Breast epithelium (tissue), 4 donors: ENCODE results near the gene CNNM4. TPM values are rescaled to one million over a fixed set of nuclear protein-coding genes. Genes with fewer than 3 reads are reported as not detected.
A peak's percentile ranks its signal among the peaks of the same experiment; 100 is the strongest.

Source experiments
- DNase-seq, 2 donors: peaks; one replicate each; pipeline ENCODE4 v3.0.0-alpha.2; 2019; ENCODE audit warnings: low spot score in 2 of 2
- H3K27ac ChIP-seq, 2 donors: fragments of 200-600 bp; sonication (generic) in 1 of 2; one replicate each; pipeline ENCODE4 v1.5.1; 2016 to 2019; ENCODE audit warnings: mild to moderate bottlenecking in 1 of 2
- H3K27me3 ChIP-seq, 2 donors: fragments of 200-600 bp; sonication (generic) in 1 of 2; one replicate each; pipeline versions ENCODE4 v1.5.1 to v1.6.0; 2017 to 2019; ENCODE audit warnings: control low read depth in 1 of 2, mild to moderate bottlenecking in 1 of 2
- H3K36me3 ChIP-seq: fragments of 200-600 bp; one replicate; pipeline ENCODE4 v1.5.1; 2019
- H3K4me1 ChIP-seq, 2 donors: fragments of 200-600 bp; sonication (generic); one replicate each; pipeline ENCODE4 v1.5.1; 2016 to 2019; ENCODE audit warnings: control low read depth in 1 of 2
- H3K4me3 ChIP-seq, 3 donors: fragments of 200-600 bp; sonication (generic); 1 replicate in 2 of 3; 2 replicates in 1 of 3; pipeline ENCODE4 v1.5.1; 2016 to 2019; ENCODE audit warnings: mild to moderate bottlenecking in 3 of 3, moderate library complexity in 2 of 3
- H3K9me3 ChIP-seq, 2 donors: fragments of 200-600 bp; sonication (generic) in 1 of 2; one replicate each; pipeline ENCODE4 v1.5.1; 2016 to 2019; ENCODE audit warnings: control low read depth in 1 of 2
- CTCF ChIP-seq, 3 donors: fragments of 450-650 bp; IDR thresholded peaks; one replicate each; pipeline ENCODE4 v1.5.1; 2016 to 2017; ENCODE audit warnings: antibody characterized with exemption in 3 of 3, mild to moderate bottlenecking in 3 of 3, moderate library complexity in 3 of 3
- POLR2A ChIP-seq: fragments of 450-650 bp; IDR thresholded peaks from one replicate; pipeline ENCODE4 v1.6.1; 2016; ENCODE audit warnings: antibody characterized with exemption, mild to moderate bottlenecking, moderate library complexity
- POLR2AphosphoS5 ChIP-seq, 3 donors: sonication (generic); formaldehyde crosslinking; IDR thresholded peaks; one replicate each; pipeline ENCODE4 v1.6.1; 2017; ENCODE audit warnings: antibody characterized with exemption in 3 of 3
- intact Hi-C: fragments of 100-400 bp; cut with DNase I; formaldehyde crosslinking; loops from one replicate; pipeline ENCODE4 v1.15.1; 2023; ENCODE audit warnings: low total_unique reads
- total RNA-seq, 3 donors: library from RNA; depleted of rRNA; stranded (reverse); fragments of >200 nt; gene quantifications; one replicate each; pipeline ENCODE4 v1.1.0, GENCODE V29; 2016

Gene CNNM4
- 10 to 100 TPM in 1 of 3 donors, 1 to 10 TPM in 2; 2.7 to 12.1 (median 9.5) TPM for total RNA-seq

- peak; percentile 96 for DNase-seq
- Histone ChIP-seq H3K27me3 (no peaks in the 10 kb centered on the region), H3K36me3 (no peaks in the 10 kb centered on the region), H3K27ac (peak within 1 kb of the TSS; percentile 83 to 92), H3K4me3 (peak within 1 kb of the TSS; percentile 61 to 93 (median 72)), H3K9me3 (no peaks in the 10 kb centered on the region), H3K4me1 (peaks cover 6 to 15% of the 10 kb centered on the region in 2 donors)
- TF ChIP-seq POLR2AphosphoS5 (IDR thresholded peaks at IDR 0.05), result peak; percentile 28 to 46 (median 44)
- TF ChIP-seq POLR2A, result no peak
- TF ChIP-seq CTCF (IDR thresholded peaks at IDR 0.05), result peak in 2 of 3 donors; percentile 7 to 43
- intact Hi-C loops, result no loop called here
Measured at GRCh38 chr2:96760036-96760985, at the start of gene CNNM4. Gene CNNM4, plus strand, starts transcription at chr2:96760902. Its CDS starts 98 bp downstream, at chr2:96761000.

GRCh38 chr2:96710985-96711384, 49.7 kb upstream of the CNNM4 start:
- H3K27ac ChIP-seq, result no peak overlapping the region
- TF ChIP-seq CTCF (IDR thresholded peaks at IDR 0.05), result no peak
- TF ChIP-seq POLR2AphosphoS5 (IDR thresholded peaks at IDR 0.05), result no peak
- no peak for TF ChIP-seq POLR2A
- DNase-seq, result no peak
- H3K4me3 ChIP-seq, result no peak overlapping the region
- no peaks in the 10 kb centered on the region for H3K9me3 ChIP-seq
- H3K36me3 ChIP-seq, result peaks cover 6% of the 10 kb centered on the region
- intact Hi-C loops, result loop anchor here (2.0 kb wide), 1 partner anchor 28 kb away; no protein-coding TSS in a partner anchor
- H3K4me1 ChIP-seq, result no peaks in the 10 kb centered on the region
- no peaks in the 10 kb centered on the region for H3K27me3 ChIP-seq

- H3K4me3 ChIP-seq, result no peak overlapping the region
- no peaks in the 10 kb centered on the region for H3K4me1 ChIP-seq
- H3K27ac ChIP-seq, result no peak overlapping the region
- DNase-seq, result no peak
- no peaks in the 10 kb centered on the region for H3K9me3 ChIP-seq
- intact Hi-C loops, result no loop called here
- H3K36me3 ChIP-seq, result peaks cover 6% of the 10 kb centered on the region
- H3K27me3 ChIP-seq, result no peaks in the 10 kb centered on the region
- TF ChIP-seq POLR2A, result no peak
- no peak for TF ChIP-seq POLR2AphosphoS5 (IDR thresholded peaks at IDR 0.05)
- TF ChIP-seq CTCF (IDR thresholded peaks at IDR 0.05), result no peak
Measured at GRCh38 chr2:96715658-96716057, 45.0 kb upstream of the CNNM4 start.

- no peaks in the 10 kb centered on the region for H3K4me1 ChIP-seq
- TF ChIP-seq POLR2AphosphoS5 (IDR thresholded peaks at IDR 0.05) (no peak), POLR2A (no peak), CTCF (IDR thresholded peaks at IDR 0.05) (no peak)
- H3K9me3 ChIP-seq, result no peaks in the 10 kb centered on the region
- H3K4me3 ChIP-seq, result no peak overlapping the region
- no peaks in the 10 kb centered on the region for H3K27me3 ChIP-seq
- DNase-seq, result no peak
- intact Hi-C loops, result no loop called here
- peaks cover 4% of the 10 kb centered on the region for H3K36me3 ChIP-seq
- H3K27ac ChIP-seq, result no peak overlapping the region
Measured at GRCh38 chr2:96716388-96716787, 44.3 kb upstream of the CNNM4 start.

GRCh38 chr2:96726131-96726530, 34.6 kb upstream of the CNNM4 start:
- Histone ChIP-seq H3K36me3 (no peaks in the 10 kb centered on the region), H3K4me3 (no peak overlapping the region), H3K27me3 (no peaks in the 10 kb centered on the region), H3K4me1 (no peaks in the 10 kb centered on the region), H3K9me3 (no peaks in the 10 kb centered on the region), H3K27ac (no peak overlapping the region)
- TF ChIP-seq POLR2AphosphoS5 (IDR thresholded peaks at IDR 0.05) (no peak), POLR2A (no peak), CTCF (IDR thresholded peaks at IDR 0.05) (no peak)
- intact Hi-C loops, result no loop called here
- no peak for DNase-seq
